Endothelial cell (in vitro differentiated cells): ENCODE measurements around the gene GPER1. TPM values are rescaled to one million over a fixed set of nuclear protein-coding genes. Genes with fewer than 3 reads are reported as not detected.
A peak's percentile ranks its signal among the peaks of the same experiment; 100 is the strongest.

ENCODE experiments used
- DNase-seq: peaks from one replicate; pipeline ENCODE4 v3.0.0; 2021; ENCODE audit warnings: low spot score
- H3K27ac Mint-ChIP-seq: one replicate; pipeline ENCODE4 v1.8.0; 2021; ENCODE audit warnings: mixed read lengths, inconsistent platforms; ENCODE audit not compliant: unreplicated experiment
- H3K27me3 Mint-ChIP-seq: one replicate; pipeline ENCODE4 v1.8.0; 2021; ENCODE audit warnings: mild to moderate bottlenecking, moderate library complexity, mixed read lengths, inconsistent platforms; ENCODE audit not compliant: unreplicated experiment
- H3K36me3 Mint-ChIP-seq: one replicate; pipeline ENCODE4 v1.8.0; 2021; ENCODE audit warnings: mild to moderate bottlenecking, low read depth, mixed read lengths, inconsistent platforms; ENCODE audit not compliant: unreplicated experiment
- H3K4me1 Mint-ChIP-seq: one replicate; pipeline ENCODE4 v1.8.0; 2021; ENCODE audit warnings: mild to moderate bottlenecking, mixed read lengths, inconsistent platforms; ENCODE audit not compliant: unreplicated experiment
- H3K4me3 Mint-ChIP-seq: one replicate; pipeline ENCODE4 v1.8.0; 2021; ENCODE audit warnings: mild to moderate bottlenecking, mixed read lengths, inconsistent platforms; ENCODE audit not compliant: unreplicated experiment
- H3K9me3 Mint-ChIP-seq: one replicate; pipeline ENCODE4 v1.8.0; 2021; ENCODE audit warnings: mixed read lengths, inconsistent platforms; ENCODE audit not compliant: unreplicated experiment
- CTCF ChIP-seq: fragments of 200-600 bp; sonication (generic); IDR thresholded peaks from one replicate; pipeline ENCODE4 v1.5.0; 2021; ENCODE audit warnings: antibody characterized with exemption; ENCODE audit not compliant: unreplicated experiment
- total RNA-seq: library from RNA; stranded (reverse); fragmentation: NEBNext Ultra II Directional; extraction: Animal tissue kit (Norgen Biotek cat#: 25700); gene quantifications from one replicate; pipeline ENCODE4 v1.2.1, GENCODE V29; 2021; ENCODE audit not compliant: unreplicated experiment

GPER1 gene
- total RNA-seq, 1 donor from 2014 or later: 0.72 TPM

DNA sequence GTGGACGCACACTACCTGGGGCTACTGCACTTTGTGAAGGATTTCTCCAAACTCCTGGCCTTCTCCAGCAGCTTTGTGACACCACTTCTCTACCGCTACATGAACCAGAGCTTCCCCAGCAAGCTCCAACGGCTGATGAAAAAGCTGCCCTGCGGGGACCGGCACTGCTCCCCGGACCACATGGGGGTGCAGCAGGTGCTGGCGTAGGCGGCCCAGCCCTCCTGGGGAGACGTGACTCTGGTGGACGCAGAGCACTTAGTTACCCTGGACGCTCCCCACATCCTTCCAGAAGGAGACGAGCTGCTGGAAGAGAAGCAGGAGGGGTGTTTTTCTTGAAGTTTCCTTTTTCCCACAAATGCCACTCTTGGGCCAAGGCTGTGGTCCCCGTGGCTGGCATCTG lies 29.6 kb upstream of the GPER1 start:
- Mint-ChIP-seq H3K4me3 (no peak overlapping the region), H3K27ac (peak overlapping the region; percentile 67), H3K27me3 (peaks cover 24% of the 10 kb centered on the region)

DNA sequence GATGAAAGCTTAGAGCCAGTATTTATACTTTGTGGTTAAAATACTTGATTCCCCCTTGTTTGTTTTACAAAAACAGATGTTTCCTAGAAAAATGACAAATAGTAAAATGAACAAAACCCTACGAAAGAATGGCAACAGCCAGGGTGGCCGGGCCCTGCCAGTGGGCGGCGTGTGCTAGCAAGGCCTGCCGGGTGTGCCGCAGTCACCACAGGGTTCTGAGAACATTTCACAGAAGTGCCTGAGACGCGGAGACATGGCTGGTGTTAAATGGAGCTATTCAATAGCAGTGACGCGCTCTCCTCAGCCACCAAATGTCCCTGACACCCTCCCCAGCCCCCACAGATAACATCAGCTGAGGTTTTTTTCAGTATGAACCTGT lies 29.1 kb upstream of the GPER1 start:
- no peak for DNase-seq
- no peaks in the 10 kb centered on the region for H3K9me3 Mint-ChIP-seq
- H3K4me1 Mint-ChIP-seq: peaks cover 18% of the 10 kb centered on the region
- peaks cover 19% of the 10 kb centered on the region for H3K27me3 Mint-ChIP-seq
- H3K4me3 Mint-ChIP-seq: peak overlapping the region; percentile 69
- peaks cover 22% of the 10 kb centered on the region for H3K36me3 Mint-ChIP-seq
- no peak for TF ChIP-seq CTCF
- peak overlapping the region; percentile 67 for H3K27ac Mint-ChIP-seq

More for the DNA sequence above, 29.6 kb upstream of the GPER1 start:
- no peak for TF ChIP-seq CTCF
- no peaks in the 10 kb centered on the region for H3K9me3 Mint-ChIP-seq
- H3K4me1 Mint-ChIP-seq: peaks cover 21% of the 10 kb centered on the region
- H3K36me3 Mint-ChIP-seq: peaks cover 18% of the 10 kb centered on the region
- DNase-seq: no peak

- Mint-ChIP-seq H3K36me3 (peaks cover 22% of the 10 kb centered on the region), H3K27ac (no peak overlapping the region), H3K4me3 (peak overlapping the region; percentile 73), H3K27me3 (peaks cover 15% of the 10 kb centered on the region), H3K9me3 (no peaks in the 10 kb centered on the region), H3K4me1 (peaks cover 13% of the 10 kb centered on the region)
- DNase-seq: peak; percentile 62
- no peak for TF ChIP-seq CTCF
Measured at GRCh38 chr7:1059200-1060091, 28.5 kb upstream of the GPER1 start.

- peaks cover 14% of the 10 kb centered on the region for H3K27me3 Mint-ChIP-seq
- H3K9me3 Mint-ChIP-seq: no peaks in the 10 kb centered on the region
- DNase-seq: no peak
- no peak overlapping the region for H3K4me3 Mint-ChIP-seq
- peaks cover 25% of the 10 kb centered on the region for H3K36me3 Mint-ChIP-seq
- TF ChIP-seq CTCF: no peak
- peaks cover 11% of the 10 kb centered on the region for H3K4me1 Mint-ChIP-seq
- H3K27ac Mint-ChIP-seq: no peak overlapping the region
Measured at GRCh38 chr7:1060315-1061072, 27.4 kb upstream of the GPER1 start.

DNA sequence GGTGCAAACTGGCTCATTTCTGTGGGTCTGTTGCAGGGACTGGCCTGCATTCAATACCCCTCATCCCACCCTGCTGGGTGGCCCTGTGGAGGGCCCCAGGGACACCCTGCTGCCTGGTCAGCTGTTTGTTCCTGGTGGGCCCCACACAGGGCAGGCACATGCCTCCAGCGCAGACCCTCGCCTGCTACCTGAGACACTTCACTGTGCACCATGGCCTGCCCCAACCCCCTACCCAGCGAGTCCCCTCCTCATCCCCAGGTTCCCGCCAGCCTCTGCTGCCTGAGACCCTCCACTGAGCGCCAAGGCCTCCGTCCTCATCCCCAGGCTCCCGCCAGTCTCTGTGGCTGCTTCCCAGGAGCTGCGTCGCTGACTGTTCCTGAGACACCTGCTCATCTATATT lies 26.7 kb upstream of the GPER1 start:
- Mint-ChIP-seq H3K4me1 (peaks cover 11% of the 10 kb centered on the region), H3K4me3 (no peak overlapping the region), H3K9me3 (no peaks in the 10 kb centered on the region), H3K36me3 (peaks cover 25% of the 10 kb centered on the region), H3K27me3 (peaks cover 14% of the 10 kb centered on the region), H3K27ac (no peak overlapping the region)
- no peak for TF ChIP-seq CTCF
- DNase-seq: no peak
